ENCODE measurements around the gene SCP2.

- TF ChIP-seq POLR2AphosphoS5 (IDR thresholded peaks at IDR 0.05), result no peak
- no peak for TF ChIP-seq POLR2A (IDR thresholded peaks at IDR 0.05)
- TF ChIP-seq CTCF (IDR thresholded peaks at IDR 0.05), result no peak
- TF ChIP-seq EP300 (IDR thresholded peaks at IDR 0.05), result no peak
Measured at GRCh38 chr1:52928015-52928404, 934 bp downstream of the SCP2 start.
